ENCODE measurements around the gene C16orf78.
"Not testable (repeated sequence)": the region's sequence is repeated elsewhere in the genome, so short reads cannot be mapped to it uniquely, and the experiment has no call there.

The C16orf78 gene

GRCh38 chr16:49350265-49351095 lies 23.1 kb upstream of the C16orf78 start:
- peak; percentile 83 for DNase-seq (ENCODE audit: low spot score)

DNA sequence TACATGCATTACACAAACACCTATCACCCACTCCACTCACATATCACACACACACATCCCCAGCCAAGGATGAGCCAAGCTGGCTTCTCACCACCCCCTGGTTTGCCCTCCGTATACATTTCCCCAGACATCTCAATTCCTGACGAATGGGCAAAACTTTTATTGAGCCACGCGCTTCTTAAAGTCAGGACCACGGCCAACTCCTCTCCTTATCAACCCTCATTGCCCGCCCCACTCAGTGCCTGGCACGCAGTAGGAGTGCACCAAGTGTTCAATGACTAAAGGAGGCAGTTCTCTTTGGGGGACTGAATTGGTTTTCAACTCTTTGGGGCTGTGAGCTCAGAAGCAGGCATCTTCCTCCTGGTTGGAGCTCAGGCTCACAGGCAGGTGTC lies 22.5 kb upstream of the C16orf78 start:
- peak; percentile 49 for DNase-seq (ENCODE audit: low spot score)

GRCh38 chr16:49352892-49353291 lies 20.7 kb upstream of the C16orf78 start:
- peak; percentile 76 for DNase-seq (ENCODE audit: low spot score)

- no peak for DNase-seq (ENCODE audit: low spot score)
Observed at GRCh38 chr16:49353680-49354079, 19.9 kb upstream of the C16orf78 start.

DNA sequence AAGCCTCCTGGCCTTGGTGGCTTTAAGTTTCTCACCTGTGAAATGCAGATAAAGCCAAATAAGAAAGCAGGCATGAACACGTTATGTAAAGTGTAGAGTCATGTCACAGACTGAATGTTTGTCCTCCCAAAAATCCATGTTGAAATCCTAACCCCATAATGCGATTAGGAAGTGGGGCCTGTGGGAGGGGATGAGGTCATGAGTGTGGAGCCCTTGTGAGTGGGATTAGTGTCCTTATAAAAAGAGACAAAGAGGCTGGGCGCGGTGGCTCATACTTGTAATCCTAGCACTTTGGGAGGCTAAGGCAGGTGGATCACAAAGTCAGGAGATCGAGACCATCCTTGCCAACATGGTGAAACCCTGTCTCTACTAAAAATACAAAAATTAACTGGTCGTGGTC lies 19.5 kb upstream of the C16orf78 start:
- DNase-seq (ENCODE audit: low spot score), result no peak

DNA sequence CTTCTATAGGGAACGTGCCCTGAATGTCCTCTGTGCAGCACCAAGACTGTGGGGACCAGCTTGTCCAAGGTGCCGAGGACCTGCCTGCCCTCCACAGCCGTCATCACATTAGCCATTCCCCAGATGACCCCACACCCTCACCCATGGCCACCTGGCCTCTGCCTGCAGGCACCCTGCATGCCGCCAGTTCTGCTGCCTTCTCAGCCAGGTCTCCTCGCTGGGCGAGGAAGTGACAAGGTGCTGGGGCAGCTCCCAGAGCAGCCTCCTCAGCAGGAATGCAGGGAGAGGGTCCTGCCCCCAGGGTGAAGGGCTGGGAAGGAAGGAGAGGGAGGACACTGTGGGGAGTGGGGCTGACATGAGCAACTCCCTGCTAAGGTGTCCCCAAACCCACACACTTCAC lies 18.6 kb upstream of the C16orf78 start:
- DNase-seq (ENCODE audit: low spot score), result no peak

- DNase-seq (ENCODE audit: low spot score), result no peak
Observed at GRCh38 chr16:49355933-49356665, 17.5 kb upstream of the C16orf78 start.

DNA sequence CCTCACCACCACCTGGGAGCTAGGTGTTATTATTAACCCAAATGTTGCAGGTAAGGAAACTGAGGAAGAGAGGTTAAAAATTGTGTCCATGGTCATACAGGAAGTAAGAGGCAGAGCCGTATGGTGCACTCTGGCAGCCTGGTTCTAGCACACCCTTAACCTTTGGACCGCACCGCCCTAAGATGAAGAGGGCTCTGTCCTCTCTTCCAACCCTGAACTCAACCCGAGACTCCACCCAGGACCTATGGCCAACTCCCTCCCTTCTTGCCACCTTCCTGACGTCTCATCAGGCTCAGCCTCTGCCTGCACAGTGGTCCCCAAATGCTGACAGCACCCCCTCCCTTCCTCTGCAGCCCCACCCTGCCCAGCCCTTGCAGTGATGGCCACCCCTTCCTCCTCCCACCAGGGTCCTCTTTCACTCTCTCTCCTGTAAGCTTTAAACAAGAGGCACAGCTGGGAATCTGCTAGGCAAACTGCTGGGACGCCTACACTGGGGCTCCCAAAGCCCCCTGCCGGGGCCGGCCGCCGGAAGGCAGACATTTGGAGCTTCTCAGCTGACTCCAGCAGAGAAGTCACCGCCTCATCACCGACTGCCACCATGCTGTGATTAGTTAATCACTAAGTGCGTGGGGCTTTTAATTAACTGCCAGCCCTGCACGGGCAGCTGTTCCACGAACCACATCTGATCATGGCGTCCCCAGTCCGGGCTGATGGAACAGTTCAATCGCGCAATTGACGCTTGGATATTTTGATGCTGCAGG lies 16.7 kb upstream of the C16orf78 start:
- DNase-seq (ENCODE audit: low spot score), result no peak

GRCh38 chr16:49359591-49359990 lies 14.0 kb upstream of the C16orf78 start:
- no peak for DNase-seq (ENCODE audit: low spot score)

DNA sequence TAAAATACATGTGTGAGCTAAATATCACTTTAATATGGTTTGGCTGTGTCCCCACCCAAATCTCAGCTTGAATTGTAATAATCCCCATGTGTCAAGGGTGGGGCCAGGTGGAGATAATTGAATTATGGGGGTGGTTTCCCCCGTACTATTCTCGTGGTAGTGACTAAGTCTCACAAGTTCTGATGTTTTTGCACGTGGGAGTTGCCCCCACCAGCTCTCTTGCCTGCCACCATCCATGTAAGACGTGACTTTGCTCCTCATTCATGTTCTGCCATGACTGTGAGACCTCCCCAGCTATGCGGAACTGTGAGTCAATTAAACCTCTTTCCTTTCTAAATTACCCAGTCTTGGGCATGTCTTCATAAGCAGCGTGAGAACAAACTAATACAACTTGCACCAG lies 11.9 kb upstream of the C16orf78 start:
- not testable (repeated sequence) for DNase-seq (ENCODE audit: low spot score)

- no peak for DNase-seq (ENCODE audit: low spot score)
Observed at GRCh38 chr16:49362230-49362629, 11.4 kb upstream of the C16orf78 start.

DNA sequence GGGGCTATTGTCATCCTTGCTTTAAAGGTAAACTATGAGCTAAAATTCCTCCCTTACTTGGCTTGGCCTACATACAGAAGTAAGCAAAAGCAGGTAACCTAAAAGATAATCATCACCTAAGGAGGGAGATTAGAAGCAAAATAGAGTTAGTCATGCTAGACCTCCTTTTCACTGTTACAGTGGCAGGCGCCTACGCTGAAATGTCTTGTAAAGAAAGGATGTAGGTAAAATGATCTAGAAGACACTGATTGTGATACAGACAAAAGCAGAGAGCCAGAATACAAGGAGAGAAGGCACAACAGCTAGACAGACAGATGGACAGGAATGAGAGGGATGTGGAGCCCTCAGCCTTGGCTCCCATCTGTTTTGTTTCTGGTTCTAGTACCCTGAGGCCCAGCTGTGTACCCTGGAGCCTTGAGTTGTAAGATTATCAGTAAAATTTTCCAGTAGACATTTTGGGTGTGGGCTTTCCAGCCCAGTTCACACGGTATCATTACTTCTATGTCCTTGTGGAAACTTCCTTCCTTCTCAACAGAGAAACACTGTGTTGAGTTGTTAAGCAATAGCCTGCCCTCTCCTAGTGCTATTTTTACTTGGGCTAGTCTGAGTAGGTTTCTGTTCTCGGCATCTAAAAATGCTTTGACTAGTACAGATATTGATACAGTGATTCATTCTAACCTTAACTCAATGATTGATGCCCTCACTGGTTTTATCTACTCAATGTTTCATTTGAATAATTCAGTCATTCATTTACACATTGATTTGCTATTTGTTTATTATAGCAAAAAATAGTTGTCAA lies 7.7 kb upstream of the C16orf78 start:
- no peak for DNase-seq (ENCODE audit: low spot score)

DNA sequence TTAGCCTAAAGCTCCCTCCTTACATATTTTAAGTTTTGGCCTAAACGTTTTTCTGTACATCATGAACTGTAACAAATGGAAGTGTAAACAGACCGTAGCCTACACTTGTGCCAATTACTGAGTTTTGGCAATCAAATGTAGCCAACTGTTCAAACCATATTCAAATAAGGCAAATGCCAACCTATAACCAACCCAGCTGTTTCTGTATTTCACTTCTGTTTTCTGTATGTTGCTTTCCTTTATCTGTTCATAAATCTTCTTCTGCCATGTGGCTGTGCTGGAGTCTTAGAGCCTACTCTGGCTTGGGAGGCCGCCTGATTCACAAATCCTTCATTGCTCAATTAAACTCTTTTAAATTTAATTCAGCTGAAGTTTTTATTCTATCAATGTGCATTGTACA lies 6.9 kb upstream of the C16orf78 start:
- no peak for DNase-seq (ENCODE audit: low spot score)

DNA sequence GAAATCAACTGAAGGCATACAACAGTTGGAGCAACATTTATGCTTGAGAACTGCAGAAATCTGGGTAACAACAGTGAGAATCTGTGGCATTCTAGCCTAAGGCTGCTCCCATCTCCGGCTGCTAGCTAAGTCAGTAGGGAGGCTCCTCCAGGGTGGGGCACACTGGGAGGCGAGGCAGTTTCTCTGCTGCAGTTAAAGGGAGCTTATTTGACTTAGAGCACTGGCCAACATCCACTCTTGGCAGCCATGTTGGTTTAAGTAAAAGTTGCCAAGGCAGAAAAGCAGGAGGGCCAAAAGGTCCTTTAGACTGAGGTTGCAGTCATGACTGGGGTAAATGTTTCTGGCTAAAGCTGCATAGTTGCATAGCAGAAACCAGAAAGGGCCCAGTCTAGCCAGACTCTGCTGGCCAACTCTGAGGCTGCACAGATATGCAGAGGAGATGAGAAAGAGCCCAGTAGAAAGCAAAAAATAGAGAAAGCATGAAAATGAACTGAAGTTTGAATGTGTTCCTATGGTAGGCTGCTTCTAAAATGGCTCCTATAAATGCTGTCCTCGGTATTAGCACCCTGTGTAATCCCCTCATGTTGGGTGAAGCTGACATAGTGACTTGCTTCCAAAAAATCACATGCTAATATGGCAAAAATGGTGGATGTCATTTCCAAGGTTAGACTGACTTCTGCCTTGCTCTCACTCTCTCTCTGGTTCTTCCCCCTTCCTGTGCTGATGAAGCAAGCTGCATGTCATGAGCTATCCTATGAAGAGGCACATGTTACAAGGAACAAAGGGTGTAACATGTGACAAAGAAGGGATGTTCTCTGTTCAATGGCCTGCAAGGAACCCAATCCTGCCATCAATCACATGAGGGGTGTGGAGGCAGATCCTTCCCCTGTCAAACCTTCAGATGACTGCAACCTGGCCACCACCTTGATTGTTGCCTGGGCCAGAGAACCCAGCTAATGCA lies 3.7 kb upstream of the C16orf78 start:
- DNase-seq (ENCODE audit: low spot score), result no peak

GRCh38 chr16:49376206-49376605 lies 2.6 kb downstream of the C16orf78 start:
- DNase-seq (ENCODE audit: low spot score), result no peak

DNA sequence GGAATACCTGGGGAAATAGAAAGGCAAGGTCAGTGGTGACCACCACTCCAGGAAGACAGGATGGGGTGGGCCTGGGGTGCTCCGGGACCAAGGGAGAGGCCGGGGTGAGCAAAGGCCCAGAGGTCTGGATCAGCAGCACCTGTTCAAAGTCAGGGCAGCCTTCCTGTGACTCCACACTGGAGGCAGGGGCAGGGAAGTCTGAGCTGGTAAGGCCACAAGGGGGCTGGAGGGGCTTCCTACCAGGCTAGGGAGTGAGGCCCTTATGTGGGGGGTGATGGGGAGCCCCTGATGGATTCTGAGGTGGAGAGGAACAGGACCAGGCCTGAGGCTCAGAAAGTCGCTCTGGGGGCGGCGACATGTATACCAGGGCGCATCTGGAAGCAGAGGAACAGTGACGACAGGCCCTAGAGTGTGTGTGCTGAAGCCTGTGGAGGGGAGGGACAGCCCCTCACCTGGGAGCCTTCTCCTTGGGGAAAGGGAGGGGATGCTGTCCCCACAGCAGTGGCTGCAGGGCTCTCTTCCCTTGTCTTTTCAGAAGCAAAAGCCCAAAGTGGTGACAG lies 3.7 kb downstream of the C16orf78 start:
- no peak for DNase-seq (ENCODE audit: low spot score)

DNA sequence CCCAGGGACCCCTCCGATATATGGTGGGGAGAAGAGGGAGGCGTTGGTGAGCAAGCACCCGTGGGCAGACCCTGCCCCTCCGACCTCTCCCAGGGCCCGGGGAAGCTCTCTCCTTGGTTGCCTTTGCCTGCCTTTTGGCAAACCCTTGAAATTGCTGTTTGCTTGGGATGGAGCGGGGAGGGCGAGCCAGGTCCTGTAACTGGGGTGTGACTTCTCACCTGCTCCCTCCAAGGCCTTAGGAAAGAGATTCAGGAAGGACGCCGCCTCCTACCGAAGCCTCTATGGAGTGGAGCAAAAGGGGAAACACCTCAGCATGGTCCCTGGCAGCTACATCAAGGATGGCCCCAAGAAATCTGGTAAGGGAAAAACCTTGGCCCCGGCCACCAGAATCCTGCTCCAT lies 4.6 kb downstream of the C16orf78 start:
- DNase-seq (ENCODE audit: low spot score), result no peak

GRCh38 chr16:49378816-49379215 lies 5.2 kb downstream of the C16orf78 start:
- DNase-seq (ENCODE audit: low spot score), result no peak

DNA sequence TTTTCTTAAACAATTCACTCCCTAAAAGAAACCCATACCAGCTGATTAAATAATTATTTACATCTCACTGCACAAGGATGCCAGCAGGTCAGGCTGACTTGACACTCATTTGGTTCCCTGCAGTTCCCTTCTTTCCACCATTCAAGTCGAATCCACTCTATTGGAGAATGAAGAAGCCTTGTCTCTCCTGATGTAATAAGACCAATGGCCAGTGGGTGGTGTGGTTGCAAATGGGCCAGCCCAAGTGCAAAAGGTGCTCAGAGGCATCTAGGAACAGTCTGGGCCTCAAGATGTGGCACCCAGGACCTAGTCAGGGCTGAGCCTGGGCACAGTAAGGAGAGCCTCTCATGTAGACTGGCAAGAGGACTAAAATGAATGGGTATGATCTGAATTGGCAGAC lies 9.3 kb downstream of the C16orf78 start:
- peak; percentile 74 for DNase-seq (ENCODE audit: low spot score)

GRCh38 chr16:49395021-49395420 lies 21.4 kb downstream of the C16orf78 start:
- no peak for DNase-seq (ENCODE audit: low spot score)

All from iPS-NIHi11 (cell line).